ENCODE results near the gene SLC49A3. TPM values are rescaled to one million over a fixed set of nuclear protein-coding genes. Genes with fewer than 3 reads are reported as not detected.

The SLC49A3 gene
- total and polyA plus RNA-seq, 2 of the 13 experiments (the other 11 are each of a cell fraction or from before 2014, with no cell fraction given), result 0.07 to 0.17 TPM

GRCh38 chr4:674172-675035 is 14.5 kb downstream of the SLC49A3 start, which contains the start of the genes ATP5ME and MYL5:
TSS of gene ATP5ME (minus strand) at chr4:674276. CDS start at chr4:674247, 29 bp downstream.
TSS of gene MYL5 (plus strand) at chr4:674542. CDS start at chr4:678027, 3,485 bp downstream.
- H3K4me3 ChIP-seq (replicated peaks in 1 of 3; ENCODE audit: insufficient read depth in 1 of 3, low read depth in 2 of 3, low read length in 3 of 3), result peak within 1 kb of the TSS; percentile 67 to 90 (median 83)
- in situ Hi-C loops (cut with HindIII; ENCODE audit: extremely low pct_ligation_motif_present, low pct_unique_long_range_greater_than_20kb), result no loop called here
- DNase-seq (ENCODE audit: low spot score) (peak; percentile 93), ATAC-seq (peak; percentile 76), FAIRE-seq (peak; percentile 91)
- H3K4me1 ChIP-seq (ENCODE audit: insufficient read depth, low read length), result peaks cover 61% of the 10 kb centered on the region
- H3K27me3 ChIP-seq (ENCODE audit: control insufficient read depth in 1 of 2, insufficient read depth in 2 of 2, low read length in 2 of 2), result no peaks in the 10 kb centered on the region
- H3K4me2 ChIP-seq (ENCODE audit: low read depth, low read length), result peak within 1 kb of the TSS; percentile 72
- no peak within 1 kb of the TSS for H2AFZ ChIP-seq (ENCODE audit: low read length)
- BruUV-seq (replicated peaks), result no TSS peak
- no peaks in the 10 kb centered on the region for H3K9me3 ChIP-seq (ENCODE audit: low read length)
- POLR2A ChIA-PET, result interaction anchor here (1.0 to 1.7 kb wide), 8 partner anchors 10 to 319 kb away, joined by 3 to 14 read pairs (median 3); partner anchors contain the start of genes GAK, SLC26A1 and TMEM175
- 0% methylated on average over 3 of the region's 84 CpGs for WGBS (ENCODE audit: low lambda C conversion rate)
- CTCF ChIA-PET (ENCODE audit: low intra/inter-chr PET ratio, low total read pairs), result interaction anchor here (1.2 kb wide), 1 partner anchor 73 kb away, joined by 3 read pairs; no protein-coding TSS in a partner anchor
- H3K9ac ChIP-seq (ENCODE audit: insufficient read depth, low read depth, low read length), result peak within 1 kb of the TSS; percentile 95
- peaks cover 16% of the 10 kb centered on the region for H3K79me2 ChIP-seq (ENCODE audit: insufficient read depth, low read length)
- peaks cover 3 to 12% of the 10 kb centered on the region in 2 experiments; a peak in 4 of 5 replicates for H3K36me3 ChIP-seq (replicated peaks in 1 of 2; ENCODE audit: control insufficient read depth in 1 of 2, insufficient read depth in 2 of 2, low read length in 2 of 2)
- H3K27ac ChIP-seq (ENCODE audit: extremely low read length, insufficient read depth, low read length), result peak within 1 kb of the TSS; percentile 80
- intact Hi-C loops (cut with micrococcal nuclease; ENCODE audit: unreplicated experiment), result loop anchor here (1.0 to 10.0 kb wide), 3 partner anchors 72 to 416 kb away; no protein-coding TSS in a partner anchor
- H4K20me1 ChIP-seq (ENCODE audit: insufficient read depth, low read length), result no peaks in the 10 kb centered on the region; the same call in 1 of the 2 replicates
- TF ChIP-seq DR1 (CRISPR knock-in tag; IDR thresholded peaks at IDR 0.05), result peak; percentile 58; the same call in 1 of the 2 replicates
- TF ChIP-seq YEATS2 (CRISPR knock-in tag; IDR thresholded peaks at IDR 0.05; ENCODE audit: borderline replicate concordance), result peak; percentile 83
- no peak for TF ChIP-seq CSRNP1 (CRISPR knock-in tag; IDR thresholded peaks at IDR 0.05)
- no peak for TF ChIP-seq REXO4 (CRISPR knock-in tag; IDR thresholded peaks at IDR 0.05; ENCODE audit: borderline replicate concordance)
- no peak for TF ChIP-seq SOX13 (IDR thresholded peaks at IDR 0.05)
- peak in 1 of 2 experiments; percentile 38; a peak in 1 of 4 replicates for TF ChIP-seq SOX13 (CRISPR knock-in tag; conservative IDR thresholded peaks at IDR 0.05 in 1 of 2, IDR thresholded peaks at IDR 0.05 in 1 of 2)
- TF ChIP-seq POLR2AphosphoS5 (IDR thresholded peaks at IDR 0.05; ENCODE audit: low read depth, low read length), result peak; percentile 88
- peak; percentile 78; the same call in 1 of the 2 replicates for TF ChIP-seq ZNF547 (CRISPR knock-in tag; IDR thresholded peaks at IDR 0.05)
- no peak for TF ChIP-seq CREBL2 (CRISPR knock-in tag; IDR thresholded peaks at IDR 0.05; ENCODE audit: borderline replicate concordance)
- TF ChIP-seq ZNF414 (CRISPR knock-in tag; IDR thresholded peaks at IDR 0.05), result peak; percentile 85
- no peak for TF ChIP-seq ZNF136 (CRISPR knock-in tag; IDR thresholded peaks at IDR 0.05; ENCODE audit: low read depth)
- no peak for TF ChIP-seq STAT5B (CRISPR knock-in tag; IDR thresholded peaks at IDR 0.05)
- TF ChIP-seq GABPA (IDR thresholded peaks at IDR 0.05; ENCODE audit: low read depth, low read length), result no peak
- peak; percentile 92 for TF ChIP-seq GABPA (CRISPR knock-in tag; IDR thresholded peaks at IDR 0.05; ENCODE audit: low read depth)
- TF ChIP-seq ZBED4 (CRISPR knock-in tag; IDR thresholded peaks at IDR 0.05; ENCODE audit: borderline replicate concordance), result no peak
- no peak for TF ChIP-seq MED8 (CRISPR knock-in tag; IDR thresholded peaks at IDR 0.05; ENCODE audit: insufficient replicate concordance)
- TF ChIP-seq ZFX (CRISPR knock-in tag; IDR thresholded peaks at IDR 0.05; ENCODE audit: low read depth), result peak; percentile 88
